NOMO-1 treated with DMSO at 0.1 percent for 48 hours (cell line): ENCODE results near the gene EIF4A2.
A peak's percentile ranks its signal among the peaks of the same experiment; 100 is the strongest.
"Not testable (repeated sequence)": the region's sequence is repeated elsewhere in the genome, so short reads cannot be mapped to it uniquely, and the experiment has no call there.

ENCODE experiments used
- DNase-seq: peaks from one replicate; lab custom pipeline; 2025; ENCODE audit not compliant: unreplicated experiment; lab: John Stamatoyannopoulos, UW

EIF4A2 gene

GRCh38 chr3:186818956-186819355, 35.6 kb downstream of the EIF4A2 start:
- DNase-seq = no peak

DNA sequence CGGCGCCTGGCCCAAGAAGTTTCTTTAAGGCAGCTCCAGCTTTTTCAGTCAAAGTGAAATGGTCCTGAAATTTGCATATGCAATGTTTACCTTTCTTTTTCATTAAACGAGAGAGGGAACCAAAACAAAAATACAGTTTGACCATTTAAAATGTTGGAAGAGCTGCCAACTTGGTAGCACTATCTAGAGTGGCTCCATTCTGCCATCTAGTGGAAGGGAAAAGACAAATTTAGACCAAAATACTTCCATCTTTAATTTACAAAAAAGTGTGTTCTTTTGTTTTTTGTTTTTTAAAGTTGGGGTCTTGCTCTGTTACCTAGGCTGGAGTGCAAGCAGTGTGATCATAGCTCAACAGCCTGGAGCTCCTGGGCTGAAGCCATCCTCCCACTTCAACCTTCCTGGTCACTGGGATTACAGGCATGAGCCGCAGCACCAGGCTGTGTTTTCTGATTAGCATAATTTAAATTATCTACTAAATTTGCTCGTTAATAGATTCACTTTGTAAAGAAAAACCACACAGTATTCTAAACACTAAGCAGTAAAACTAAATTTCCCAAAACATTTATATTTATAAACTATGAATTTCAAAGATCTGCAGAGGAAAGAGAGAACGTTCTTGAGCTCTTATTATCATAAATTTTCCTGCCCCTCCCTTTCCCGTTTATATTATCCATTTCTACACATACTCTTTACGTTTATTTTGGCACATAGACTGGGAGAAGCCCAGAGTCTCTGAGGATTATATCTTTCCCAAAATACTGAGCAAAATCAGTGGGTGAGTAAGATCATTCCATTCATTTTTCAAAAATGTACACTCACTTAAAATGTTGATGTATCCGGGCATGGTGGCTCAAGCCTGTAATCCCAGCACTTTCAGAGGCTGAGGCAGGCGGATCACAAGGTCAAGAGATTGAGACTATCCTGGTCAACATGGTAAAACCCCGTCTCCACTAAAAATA, 38.3 kb downstream of the EIF4A2 start:
- peak; percentile 64 for DNase-seq

- DNase-seq = not testable (repeated sequence)
Measured at GRCh38 chr3:186822388-186822759, 39.0 kb downstream of the EIF4A2 start.

DNA sequence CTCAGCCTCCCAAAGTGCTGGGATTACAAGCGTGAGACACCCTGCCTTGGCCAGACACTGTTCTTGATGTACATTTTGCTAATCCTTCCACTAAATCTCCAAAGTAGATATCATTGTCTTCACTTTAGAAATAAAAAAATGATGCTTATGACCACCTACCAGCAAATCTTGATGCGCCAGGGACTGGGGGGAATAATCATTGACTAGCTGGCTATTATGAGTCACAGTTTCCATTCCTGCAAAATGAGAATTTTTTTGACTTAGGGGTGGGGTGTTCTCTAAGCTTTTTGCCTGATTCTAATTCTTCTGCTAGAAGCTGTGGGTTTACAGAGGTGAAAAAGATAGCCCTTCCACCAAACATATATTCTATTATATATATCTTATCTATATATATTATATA, 40.0 kb downstream of the EIF4A2 start:
- DNase-seq = no peak

DNA sequence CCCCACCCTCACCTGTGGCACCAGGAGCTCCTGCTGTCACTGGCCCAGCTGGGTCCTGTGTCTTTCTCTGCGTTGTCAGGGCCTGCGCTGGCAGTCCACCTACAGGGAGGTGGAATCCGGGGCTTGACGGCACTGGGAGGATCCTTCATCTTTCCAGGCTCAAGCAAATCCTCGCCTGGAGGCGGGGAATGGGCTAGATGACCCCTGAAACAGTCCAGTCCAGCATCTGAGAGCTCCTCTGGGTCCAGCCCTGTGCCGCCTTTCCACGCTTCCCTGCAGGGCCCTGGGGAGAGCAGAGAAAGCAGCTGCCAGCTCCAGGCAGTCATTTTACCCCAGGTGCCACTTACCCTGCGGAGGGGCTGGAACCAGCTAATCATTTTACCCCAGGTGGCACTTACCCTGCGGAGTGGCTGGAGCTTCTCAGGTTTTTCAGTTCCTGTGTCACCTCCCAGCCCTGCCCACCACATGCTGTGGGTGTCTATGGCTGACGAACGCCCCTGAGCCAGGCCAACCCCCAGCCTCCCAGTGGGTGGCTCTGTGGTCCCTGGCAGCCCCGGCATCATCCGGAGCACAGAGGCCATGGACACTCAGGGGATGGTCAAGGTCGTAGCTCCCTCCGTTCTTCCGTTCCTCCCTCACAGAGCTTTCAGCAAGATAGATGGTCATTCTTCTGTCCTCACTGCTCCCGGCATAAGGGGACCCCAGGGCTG, 41.2 kb downstream of the EIF4A2 start:
- no peak for DNase-seq

DNA sequence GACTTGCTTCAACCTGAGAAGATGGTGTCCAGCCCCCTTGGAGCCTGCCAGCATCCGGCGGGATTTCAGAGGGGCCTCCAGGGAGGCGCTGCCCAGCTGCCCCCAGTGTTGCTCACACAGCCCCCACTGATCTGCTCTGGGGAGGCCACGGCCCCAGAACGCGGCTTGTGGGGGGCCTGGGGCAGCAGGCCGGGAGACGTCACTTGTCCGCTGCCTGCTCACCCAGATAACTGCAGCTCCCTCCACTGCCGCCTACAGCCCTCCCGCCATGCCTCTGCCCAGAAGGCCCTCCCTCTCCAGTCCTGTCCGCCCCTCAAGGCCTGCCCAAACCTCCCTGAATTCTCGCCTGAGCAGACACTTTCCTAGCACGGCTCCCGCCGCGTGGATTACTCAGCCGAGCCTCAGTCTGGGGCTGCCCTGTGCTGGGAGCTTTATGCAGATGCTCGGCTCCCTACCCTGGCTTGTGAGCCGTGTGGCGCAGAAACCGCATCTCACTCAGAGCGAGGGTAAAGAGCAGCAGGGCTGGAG, 42.0 kb downstream of the EIF4A2 start:
- no peak for DNase-seq

GRCh38 chr3:186825872-186826409, 42.6 kb downstream of the EIF4A2 start:
- no peak for DNase-seq

GRCh38 chr3:186826410-186826975, 43.1 kb downstream of the EIF4A2 start:
- no peak for DNase-seq

- peak; percentile 81 for DNase-seq
Measured at GRCh38 chr3:186826976-186827857, 43.8 kb downstream of the EIF4A2 start.

GRCh38 chr3:186828340-186828739, 45.0 kb downstream of the EIF4A2 start:
- no peak for DNase-seq

- no peak for DNase-seq
Measured at GRCh38 chr3:186831798-186832197, 48.4 kb downstream of the EIF4A2 start.

GRCh38 chr3:186832276-186832675, 48.9 kb downstream of the EIF4A2 start:
- no peak for DNase-seq
